Measurements from ENCODE around the gene HIP1R. TPM values are rescaled to one million over a fixed set of nuclear protein-coding genes. Genes with fewer than 3 reads are reported as not detected.
A peak's percentile ranks its signal among the peaks of the same experiment; 100 is the strongest.

The HIP1R gene
- total and polyA plus RNA-seq, 10 of the 15 experiments (the other 5 are each of a cell fraction or from before 2014, with no cell fraction given), result 0.18 to 27.7 (median 11.7) TPM

DNA sequence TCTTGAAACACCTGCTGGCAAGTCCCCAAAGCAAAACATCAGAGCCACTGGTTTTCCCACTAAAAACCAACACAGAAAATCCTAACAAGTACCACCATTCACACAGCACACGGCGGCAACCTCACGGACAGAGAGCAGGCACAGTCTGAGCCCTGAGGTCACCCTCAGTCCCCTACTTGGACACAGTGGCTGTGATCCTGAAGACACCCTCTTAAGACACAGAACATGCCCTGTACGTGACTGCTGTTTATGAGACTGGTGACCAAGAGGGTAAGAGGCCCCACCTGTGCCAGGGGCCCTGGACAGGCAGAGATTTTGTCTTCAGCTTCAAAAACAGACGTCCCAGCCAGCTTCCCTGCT lies 29.6 kb downstream of the HIP1R start:
- no peak overlapping the region for H3K4me3 ChIP-seq
- no peaks in the 10 kb centered on the region for H3K4me1 ChIP-seq (ENCODE audit: control insufficient read depth, insufficient read depth, low read length)
- in situ Hi-C loops (cut with MboI) (loop anchor here (25.0 kb wide), 1 partner anchor 372 kb away; the partner anchor contains the start of genes MPHOSPH9 and MTRFR), intact Hi-C loops (cut with micrococcal nuclease; ENCODE audit: unreplicated experiment) (no loop called here)
- ATAC-seq (0 out of 3 replicates have a peak, but pooled peaks have one; percentile 1), DNase-seq (ENCODE audit: low read depth, low spot score) (no peak), FAIRE-seq (no peak)
- H3K79me2 ChIP-seq (ENCODE audit: control insufficient read depth, insufficient read depth, low read length), result no peaks in the 10 kb centered on the region
- H2AFZ ChIP-seq (ENCODE audit: control insufficient read depth, low read depth, low read length), result no peak overlapping the region
- WGBS (ENCODE audit: insufficient coverage, insufficient replicate concordance, low lambda C conversion rate, missing lambda C conversion rate), result 76% methylated on average over 5 of the region's 5 CpGs
- no peak overlapping the region for H3K9ac ChIP-seq (ENCODE audit: control insufficient read depth, insufficient read depth, low read length)
- no peaks in the 10 kb centered on the region for H3K9me3 ChIP-seq (replicated peaks; ENCODE audit: control insufficient read depth, insufficient read depth, low read length)
- SMC1A ChIA-PET (ENCODE audit: uncharacterized antibody, unreplicated experiment), result interaction anchor here (8.4 kb wide), 1 partner anchor 88 kb away, joined by 100 read pairs; no protein-coding TSS in a partner anchor
- no peak overlapping the region for H3K4me2 ChIP-seq (ENCODE audit: control insufficient read depth, insufficient read depth)
- H4K20me1 ChIP-seq (ENCODE audit: control insufficient read depth, insufficient read depth), result no peaks in the 10 kb centered on the region
- TF ChIP-seq, protein P1, sequence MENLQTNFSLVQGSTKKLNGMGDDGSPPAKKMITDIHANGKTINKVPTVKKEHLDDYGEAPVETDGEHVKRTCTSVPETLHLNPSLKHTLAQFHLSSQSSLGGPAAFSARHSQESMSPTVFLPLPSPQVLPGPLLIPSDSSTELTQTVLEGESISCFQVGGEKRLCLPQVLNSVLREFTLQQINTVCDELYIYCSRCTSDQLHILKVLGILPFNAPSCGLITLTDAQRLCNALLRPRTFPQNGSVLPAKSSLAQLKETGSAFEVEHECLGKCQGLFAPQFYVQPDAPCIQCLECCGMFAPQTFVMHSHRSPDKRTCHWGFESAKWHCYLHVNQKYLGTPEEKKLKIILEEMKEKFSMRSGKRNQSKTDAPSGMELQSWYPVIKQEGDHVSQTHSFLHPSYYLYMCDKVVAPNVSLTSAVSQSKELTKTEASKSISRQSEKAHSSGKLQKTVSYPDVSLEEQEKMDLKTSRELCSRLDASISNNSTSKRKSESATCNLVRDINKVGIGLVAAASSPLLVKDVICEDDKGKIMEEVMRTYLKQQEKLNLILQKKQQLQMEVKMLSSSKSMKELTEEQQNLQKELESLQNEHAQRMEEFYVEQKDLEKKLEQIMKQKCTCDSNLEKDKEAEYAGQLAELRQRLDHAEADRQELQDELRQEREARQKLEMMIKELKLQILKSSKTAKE (IDR thresholded peaks at IDR 0.05; ENCODE audit: low read depth, poor library complexity, severe bottlenecking), result no peak
- TF ChIP-seq FOXM1 (IDR thresholded peaks at IDR 0.05; ENCODE audit: low read depth, low read length) (no peak), BMI1 (IDR thresholded peaks at IDR 0.05; ENCODE audit: borderline replicate concordance) (no peak), POLR2A (IDR thresholded peaks at IDR 0.05; ENCODE audit: low read depth, low read length) (peak; percentile 56; the same call in 1 of the 2 replicates)
- BruUV-seq (replicated peaks), result no TSS peak
- RAD21 ChIA-PET (ENCODE audit: unreplicated experiment), result interaction anchor here (0.6 to 2.3 kb wide), 4 partner anchors 30 to 252 kb away, joined by 3 to 6 read pairs (median 4); partner anchors contain the start of gene ABCB9
- POLR2A ChIA-PET, result no interaction called here
- H3K27me3 ChIP-seq (replicated peaks in 1 of 2; ENCODE audit: control insufficient read depth in 2 of 2, insufficient read depth in 2 of 2, low read length in 1 of 2), result no peaks in the 10 kb centered on the region
- peaks cover 12 to 35% of the 10 kb centered on the region in 2 experiments; a peak in 3 of 4 replicates for H3K36me3 ChIP-seq (ENCODE audit: control insufficient read depth in 2 of 2, insufficient read depth in 2 of 2, low read length in 1 of 2)
- CTCF ChIA-PET, result interaction anchor here (0.6 to 1.6 kb wide), 7 partner anchors 15 to 87 kb away, joined by 3 to 7 read pairs (median 4); no protein-coding TSS in a partner anchor
- H3K27ac ChIP-seq (ENCODE audit: control insufficient read depth, insufficient read depth), result no peak overlapping the region

All from GM12878 (cell line).